ENCODE data around the gene MUSK.

DNA sequence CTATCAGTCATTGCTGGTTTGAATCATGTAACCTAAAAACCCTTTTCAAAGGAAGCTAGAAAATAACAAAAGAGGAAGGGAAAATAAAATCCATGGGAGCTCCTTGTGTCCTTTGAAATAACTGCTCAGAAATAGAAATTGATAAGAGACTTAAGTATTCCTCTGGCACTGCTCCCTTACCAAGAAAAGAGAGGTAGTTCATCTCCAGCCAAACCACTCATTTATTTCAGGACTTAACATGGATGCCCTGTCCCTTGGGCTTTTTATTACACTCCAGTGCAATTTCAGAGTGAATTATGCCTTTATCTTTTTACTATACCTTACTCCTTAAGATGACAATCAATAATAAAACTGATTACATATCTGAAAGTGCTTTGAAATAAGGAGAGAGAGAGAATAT, 61.0 kb downstream of the MUSK start:
- TF ChIP-seq, protein P1, sequence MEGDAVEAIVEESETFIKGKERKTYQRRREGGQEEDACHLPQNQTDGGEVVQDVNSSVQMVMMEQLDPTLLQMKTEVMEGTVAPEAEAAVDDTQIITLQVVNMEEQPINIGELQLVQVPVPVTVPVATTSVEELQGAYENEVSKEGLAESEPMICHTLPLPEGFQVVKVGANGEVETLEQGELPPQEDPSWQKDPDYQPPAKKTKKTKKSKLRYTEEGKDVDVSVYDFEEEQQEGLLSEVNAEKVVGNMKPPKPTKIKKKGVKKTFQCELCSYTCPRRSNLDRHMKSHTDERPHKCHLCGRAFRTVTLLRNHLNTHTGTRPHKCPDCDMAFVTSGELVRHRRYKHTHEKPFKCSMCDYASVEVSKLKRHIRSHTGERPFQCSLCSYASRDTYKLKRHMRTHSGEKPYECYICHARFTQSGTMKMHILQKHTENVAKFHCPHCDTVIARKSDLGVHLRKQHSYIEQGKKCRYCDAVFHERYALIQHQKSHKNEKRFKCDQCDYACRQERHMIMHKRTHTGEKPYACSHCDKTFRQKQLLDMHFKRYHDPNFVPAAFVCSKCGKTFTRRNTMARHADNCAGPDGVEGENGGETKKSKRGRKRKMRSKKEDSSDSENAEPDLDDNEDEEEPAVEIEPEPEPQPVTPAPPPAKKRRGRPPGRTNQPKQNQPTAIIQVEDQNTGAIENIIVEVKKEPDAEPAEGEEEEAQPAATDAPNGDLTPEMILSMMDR (IDR thresholded peaks at IDR 0.05), result no peak
- TF ChIP-seq POLR2A (IDR thresholded peaks at IDR 0.05), result no peak
